OCI-M2 (cell line): ENCODE data around the gene ACVR1C.
"Not testable (repeated sequence)": the region's sequence is repeated elsewhere in the genome, so short reads cannot be mapped to it uniquely, and the experiment has no call there.

Source experiments
- DNase-seq: peaks from one replicate; lab custom pipeline; 2025; ENCODE audit not compliant: unreplicated experiment; lab: John Stamatoyannopoulos, UW

The ACVR1C gene

DNA sequence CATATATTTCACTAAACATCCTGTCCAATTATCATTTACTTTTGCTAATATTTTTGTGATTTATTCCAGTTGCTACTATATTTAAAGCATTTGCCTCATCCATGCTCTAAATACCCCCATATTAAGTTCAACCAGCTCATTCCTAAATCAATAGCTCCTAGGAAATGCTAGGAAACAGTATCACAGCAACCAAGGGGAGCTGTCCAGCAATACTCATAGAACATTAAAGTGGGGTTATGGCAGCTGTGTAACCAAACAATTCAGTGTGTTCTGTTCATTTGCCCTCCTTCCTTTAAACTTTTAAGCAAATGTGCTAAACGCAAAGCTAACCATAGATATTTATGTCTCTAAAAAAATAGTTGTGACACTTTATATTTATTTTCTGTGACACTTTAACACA is 41.1 kb downstream of the ACVR1C start:
- no peak for DNase-seq

DNA sequence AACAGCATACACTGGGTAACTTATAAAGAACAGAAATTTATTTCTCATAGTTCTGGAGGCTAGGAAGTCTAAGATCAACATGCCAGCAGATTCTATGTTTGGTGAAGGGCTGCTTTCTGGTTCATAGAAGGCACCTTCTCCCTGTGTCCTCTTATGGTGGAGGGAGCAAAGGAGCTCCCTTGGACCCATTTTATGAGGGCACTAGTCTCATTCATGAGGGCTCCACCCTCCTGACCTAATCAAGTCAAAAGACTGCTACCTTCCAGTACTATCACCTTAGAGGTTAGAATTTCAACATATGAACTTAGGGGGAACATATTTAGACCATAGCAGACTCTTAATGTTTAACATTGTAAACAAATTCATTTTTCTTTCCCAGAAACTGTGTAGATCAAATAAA is 54.5 kb downstream of the ACVR1C start:
- no peak for DNase-seq

DNA sequence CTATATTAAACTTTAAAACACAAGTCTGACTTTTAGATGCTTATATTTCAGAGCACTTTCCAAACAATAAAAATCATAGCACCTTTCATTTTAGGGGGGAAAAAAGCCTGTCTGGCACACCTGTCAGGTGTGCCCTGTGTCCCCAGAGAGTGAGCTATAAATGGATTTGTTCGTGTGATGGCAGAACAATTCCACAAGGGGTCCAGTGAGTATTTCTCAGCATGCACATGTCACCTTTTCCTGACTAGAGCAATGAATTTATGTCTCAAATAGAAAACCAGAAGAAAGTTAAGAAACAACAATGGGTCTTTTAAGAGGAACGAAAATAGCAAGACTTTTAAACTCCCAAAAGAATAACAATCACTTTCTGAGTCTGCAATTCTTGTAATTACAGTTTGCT is 55.9 kb downstream of the ACVR1C start:
- DNase-seq, result no peak

DNA sequence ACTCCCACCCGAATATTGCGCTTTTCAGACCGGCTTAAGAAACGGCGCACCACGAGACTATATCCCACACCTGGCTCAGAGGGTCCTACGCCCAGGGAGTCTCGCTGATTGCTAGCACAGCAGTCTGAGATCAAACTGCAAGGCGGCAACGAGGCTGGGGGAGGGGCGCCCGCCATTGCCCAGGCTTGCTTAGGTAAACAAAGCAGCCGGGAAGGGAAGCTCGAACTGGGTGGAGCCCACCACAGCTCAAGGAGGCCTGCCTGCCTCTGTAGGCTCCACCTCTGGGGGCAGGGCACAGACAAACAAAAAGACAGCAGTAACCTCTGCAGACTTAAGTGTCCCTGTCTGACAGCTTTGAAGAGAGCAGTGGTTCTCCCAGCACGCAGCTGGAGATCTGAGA is 62.0 kb downstream of the ACVR1C start:
- DNase-seq, result not testable (repeated sequence)

DNA sequence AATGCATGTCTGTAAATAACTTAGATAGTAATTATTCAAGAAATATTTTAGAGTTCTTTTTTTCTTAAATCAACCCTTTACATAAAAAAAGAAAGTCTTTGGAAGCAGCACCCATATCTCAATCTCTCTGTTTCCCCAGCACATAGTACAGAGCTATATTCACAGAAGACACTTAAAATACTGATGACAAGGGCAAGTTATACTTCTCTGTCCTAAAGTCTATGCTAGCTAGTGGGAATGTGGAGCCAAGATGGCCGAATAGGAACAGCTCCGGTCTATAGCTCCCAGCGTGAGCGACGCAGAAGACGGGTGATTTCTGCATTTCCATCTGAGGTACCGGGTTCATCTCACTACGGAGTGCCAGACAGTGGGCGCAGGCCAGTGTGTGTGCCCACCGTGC is 62.6 kb downstream of the ACVR1C start:
- not testable (repeated sequence) for DNase-seq

DNA sequence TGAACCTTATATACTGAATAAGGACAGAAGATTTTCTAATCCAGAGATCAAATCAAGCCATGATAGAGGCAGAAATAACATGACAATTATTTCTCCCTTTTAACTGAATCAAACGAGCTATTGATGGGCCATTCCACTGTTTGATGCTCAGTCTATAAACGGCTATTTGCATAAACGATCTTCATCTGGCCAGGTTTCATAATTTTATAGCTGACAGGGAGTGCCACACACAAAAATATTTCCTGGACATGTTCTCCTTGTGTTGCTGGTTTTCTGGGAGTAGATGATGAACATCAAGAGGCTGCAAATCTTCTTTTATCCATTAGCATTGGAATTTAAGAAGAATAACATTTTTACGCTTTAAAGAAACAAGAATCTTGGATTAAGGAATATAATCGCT is 63.1 kb downstream of the ACVR1C start:
- no peak for DNase-seq

DNA sequence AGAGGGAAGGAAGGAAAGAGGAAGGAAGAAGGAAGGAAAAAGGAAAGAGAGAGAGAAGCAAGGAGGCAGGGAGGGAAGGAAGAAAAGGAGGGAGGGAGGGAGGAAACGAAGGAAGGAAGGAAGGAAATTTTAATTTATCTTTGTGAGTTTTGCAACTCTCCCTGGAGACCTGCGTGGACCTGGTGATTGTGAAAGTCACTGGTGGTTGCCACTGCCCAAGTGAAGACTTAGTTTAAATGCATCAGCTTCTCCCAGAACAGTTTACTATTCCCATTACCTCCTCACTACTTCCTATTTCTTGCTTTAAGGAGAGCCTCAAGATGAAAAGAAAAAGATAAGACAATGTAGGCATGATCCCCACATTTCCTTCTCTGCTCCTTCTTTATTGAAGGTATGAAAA is 68.8 kb downstream of the ACVR1C start:
- DNase-seq, result no peak

DNA sequence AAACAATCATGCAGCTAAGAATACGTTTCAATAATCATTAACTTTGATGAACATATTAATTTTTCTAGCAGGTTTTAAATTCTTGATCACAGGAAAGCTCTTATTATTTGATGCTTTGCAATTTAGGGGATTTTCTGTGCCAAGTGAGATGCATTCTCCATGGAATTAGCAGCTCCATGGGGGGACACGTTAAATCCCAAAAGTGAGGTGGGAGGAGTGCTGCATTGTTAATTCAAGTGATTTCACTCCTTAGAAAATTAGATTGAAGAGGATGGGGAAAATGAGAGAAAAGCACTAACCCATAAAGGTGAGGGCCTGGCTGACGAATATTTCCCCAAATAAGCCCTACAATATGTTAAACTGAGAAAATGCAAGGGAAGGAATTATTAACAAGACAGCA is 69.2 kb downstream of the ACVR1C start:
- DNase-seq, result no peak

DNA sequence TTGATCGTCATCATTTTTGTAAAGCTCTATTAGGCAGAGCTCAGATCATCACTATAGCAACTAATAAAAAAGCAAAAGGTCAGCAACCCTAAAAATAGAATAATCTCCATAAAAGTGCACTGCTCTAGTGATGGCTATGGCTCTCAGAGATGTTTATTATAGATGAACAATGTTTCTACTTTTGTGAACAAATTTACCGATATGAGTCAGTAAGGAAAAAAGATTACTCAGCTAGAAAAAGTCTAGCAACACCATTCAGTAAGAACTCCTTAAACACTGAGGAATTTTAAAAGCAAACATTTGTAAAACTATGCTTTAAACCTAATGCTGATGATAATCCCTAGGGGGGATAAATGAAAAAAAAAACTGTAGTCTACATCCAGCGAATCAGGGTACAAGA is 69.6 kb downstream of the ACVR1C start:
- DNase-seq, result no peak

DNA sequence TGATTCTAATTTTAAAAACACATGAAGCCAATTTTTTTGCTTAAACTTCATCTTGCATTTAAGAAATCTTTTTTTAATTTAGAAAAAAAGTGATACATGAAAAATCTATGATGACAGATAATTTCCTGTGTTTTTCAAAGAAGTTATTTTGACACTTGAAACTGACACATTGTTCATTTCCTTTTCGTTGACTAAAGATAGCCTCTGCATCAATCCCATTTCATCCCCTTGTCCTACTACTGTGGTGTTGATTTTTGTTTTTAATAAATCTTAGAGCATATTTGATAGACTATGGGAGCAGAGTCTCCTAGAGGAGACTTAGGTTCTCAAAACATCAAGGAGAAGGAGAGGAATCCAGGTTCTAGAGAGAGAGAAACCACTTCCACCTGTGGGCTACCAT is 70.9 kb downstream of the ACVR1C start:
- no peak for DNase-seq

DNA sequence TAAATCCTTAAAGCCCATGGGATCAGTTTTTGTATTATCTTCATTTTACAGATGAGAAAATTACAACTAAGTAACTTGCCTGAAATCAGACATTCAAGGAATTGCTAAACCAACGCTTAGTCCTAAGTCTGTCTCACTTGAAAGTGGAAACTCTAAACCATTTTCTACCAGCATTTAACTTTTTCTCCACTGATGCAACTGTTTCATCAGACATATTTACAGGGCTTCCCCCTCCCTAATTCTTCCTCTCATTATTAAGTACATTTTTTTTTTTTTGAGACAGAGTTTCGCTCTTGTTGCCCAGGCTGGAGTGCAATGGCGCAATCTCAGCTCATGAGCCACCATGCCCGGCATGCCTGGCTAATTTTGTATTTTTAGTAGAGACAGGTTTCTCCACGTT is 88.6 kb downstream of the ACVR1C start:
- DNase-seq, result no peak

DNA sequence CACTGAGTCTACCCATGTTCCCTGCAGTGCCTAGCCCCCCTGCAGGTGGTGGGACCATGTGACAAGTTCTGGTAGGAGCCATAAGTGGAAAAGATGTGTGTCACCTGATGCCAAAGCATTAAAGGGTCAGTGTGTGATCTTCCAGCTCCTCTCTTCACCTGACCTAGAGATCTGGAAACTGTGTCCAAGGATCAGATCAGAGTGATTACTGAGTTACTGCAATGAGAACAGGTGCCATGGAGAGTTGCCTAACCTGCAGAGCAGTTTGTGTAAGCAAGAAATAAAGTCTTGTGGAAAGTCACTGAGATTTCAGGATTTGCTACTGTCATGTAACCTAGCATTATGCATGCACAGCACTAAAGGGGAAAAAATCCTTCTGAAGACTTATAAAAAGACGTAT is 90.6 kb downstream of the ACVR1C start:
- DNase-seq, result no peak

DNA sequence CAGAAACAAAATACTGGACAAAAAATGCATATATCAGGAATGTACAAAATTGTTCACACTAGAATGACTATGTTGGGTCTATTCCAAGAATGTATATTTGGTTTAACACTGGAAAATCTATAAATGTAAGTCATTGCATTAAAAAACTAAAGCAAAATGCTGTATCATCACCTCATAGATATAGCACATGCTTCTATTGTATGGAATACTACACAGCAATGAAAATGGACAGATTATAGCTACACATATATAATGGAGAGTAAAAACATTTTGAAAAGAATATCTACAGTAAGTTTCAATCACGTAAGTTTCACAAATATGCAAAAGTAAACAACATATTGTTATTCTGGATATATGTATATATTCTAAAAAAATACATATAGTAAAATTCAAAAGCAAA is 91.8 kb downstream of the ACVR1C start:
- no peak for DNase-seq

DNA sequence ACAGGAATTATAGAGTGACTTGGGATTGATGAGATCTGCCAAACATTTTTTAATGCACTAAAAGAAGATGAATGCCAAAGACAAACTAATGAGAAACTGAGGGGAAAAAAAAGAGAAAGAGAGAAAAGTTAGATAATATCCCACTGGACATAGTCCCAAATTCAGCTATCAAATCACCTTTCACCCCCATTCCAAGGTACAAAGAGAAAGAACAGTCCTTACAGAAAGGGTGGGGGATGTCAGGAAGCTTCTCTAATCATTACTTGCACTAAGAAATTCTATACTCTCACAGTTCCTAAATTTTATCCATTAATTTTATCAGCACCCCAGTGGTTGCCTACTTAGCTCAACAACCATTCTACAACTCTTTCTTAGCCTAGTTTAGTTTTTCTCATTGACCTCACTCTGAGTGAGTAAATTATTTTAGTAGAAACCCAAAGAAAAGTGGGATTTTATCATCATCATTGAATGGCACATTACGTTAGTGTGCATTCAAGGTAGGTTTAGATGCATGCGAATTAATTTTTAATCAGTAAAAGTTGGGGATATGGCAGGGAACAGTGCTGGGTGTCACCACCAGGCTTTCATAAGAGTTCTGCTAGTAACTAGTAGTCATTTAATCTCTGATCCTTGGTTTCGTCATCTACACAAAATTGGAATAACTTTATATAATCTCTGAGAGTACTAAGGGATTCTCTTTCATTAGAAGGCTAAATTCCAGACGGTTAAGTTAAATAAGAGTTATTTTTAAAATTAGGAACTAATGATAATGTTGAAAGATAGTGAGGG is 99.5 kb downstream of the ACVR1C start:
- DNase-seq, result no peak

DNA sequence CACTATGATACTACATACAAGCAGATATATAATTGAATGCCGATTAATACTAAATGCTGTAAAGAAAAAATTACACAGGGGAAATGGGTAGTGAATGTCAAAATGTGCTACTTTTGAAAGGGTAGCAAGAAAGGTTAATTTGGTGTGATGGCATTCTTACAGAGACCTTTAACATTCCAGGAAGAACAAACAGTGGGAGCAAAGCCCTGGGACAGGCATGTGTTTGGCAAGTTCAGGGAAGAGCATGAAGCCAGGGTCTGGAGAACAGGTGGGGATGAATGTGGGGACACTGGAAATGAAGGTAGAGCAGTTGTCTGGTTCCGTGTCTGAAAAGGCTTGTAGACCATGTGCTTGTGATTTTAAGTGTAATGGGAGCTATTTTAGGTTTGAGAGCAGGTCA is 102.6 kb downstream of the ACVR1C start:
- no peak for DNase-seq

DNA sequence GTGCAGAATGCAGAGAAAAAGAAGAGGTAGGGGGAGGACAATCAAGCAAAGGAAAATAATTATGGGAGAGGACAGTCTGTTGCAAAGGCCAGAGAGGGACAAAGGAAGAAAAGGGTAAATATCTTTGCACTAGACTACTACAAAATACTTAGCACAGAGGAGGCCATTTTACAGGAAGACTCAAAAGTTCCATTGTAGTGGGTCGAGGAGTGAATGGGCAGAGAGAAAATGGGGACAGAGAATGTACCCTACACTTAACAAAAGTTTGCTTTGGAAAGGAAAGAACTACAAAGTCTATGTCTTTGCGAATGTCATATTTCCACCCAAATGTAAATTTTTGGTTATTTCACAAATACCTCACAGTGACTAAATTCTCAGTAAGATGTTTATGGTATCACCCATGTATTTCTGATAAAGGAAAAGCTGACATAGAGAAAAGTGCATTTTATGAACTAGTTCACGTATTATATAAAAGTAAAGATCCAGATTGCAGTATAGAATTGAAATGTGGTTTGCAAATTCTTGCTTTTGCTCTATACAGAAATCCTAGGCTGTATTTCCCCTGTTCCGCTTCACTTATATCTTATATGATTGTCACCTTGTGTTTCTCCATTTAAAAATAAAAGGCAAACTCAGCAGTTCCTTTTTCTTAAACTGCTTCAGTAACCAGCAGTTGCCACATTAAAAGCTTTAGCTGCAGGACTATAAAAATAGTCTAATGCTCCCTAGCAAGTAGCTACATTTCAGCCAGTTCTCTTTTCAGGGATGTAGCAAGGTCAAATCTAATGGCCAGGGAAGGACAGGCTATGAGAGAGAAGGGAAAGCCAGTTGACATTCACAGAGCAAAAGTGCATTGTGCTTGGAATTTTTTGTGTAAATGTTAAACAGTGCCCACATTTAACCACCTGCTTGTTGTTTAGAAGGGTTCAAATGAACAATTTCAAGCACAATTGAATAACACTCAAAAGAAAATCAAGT is 105.1 kb downstream of the ACVR1C start:
- no peak for DNase-seq

DNA sequence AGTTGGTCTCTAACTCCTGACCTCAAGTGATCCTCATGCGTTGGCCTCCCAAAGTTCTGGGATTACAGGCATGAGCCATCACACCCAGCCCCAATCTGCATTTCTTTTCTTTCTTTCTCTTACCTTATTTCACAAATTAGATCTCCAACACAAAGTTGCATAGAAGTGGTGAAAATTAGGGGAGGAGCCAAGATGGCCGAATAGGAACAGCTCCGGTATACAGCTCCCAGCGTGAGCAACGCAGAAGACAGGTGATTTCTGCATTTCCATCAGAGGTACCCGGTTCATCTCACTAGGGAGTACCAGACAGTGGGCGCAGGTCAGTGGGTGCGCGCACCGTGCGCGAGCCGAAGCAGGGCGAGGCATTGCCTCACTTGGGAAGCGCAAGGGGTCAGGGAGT is 113.7 kb downstream of the ACVR1C start:
- DNase-seq, result not testable (repeated sequence)

DNA sequence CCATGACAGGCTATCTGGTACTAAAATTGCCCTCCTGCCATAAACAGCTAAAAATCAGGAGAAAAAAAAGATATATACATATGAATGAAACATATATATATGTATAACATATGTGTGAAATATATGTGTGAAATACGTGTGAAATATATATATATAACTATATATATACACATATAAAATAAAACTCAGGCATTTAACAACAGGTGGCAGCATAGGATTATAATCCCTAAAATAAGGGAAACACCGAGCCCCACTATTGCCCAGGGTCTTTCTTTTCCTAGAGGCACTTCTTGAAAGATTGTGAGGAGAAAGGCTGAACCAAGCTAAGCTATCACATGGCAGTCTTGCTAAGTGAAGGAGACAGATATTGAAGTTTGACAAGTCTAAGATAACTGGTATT is 118.9 kb downstream of the ACVR1C start:
- no peak for DNase-seq

DNA sequence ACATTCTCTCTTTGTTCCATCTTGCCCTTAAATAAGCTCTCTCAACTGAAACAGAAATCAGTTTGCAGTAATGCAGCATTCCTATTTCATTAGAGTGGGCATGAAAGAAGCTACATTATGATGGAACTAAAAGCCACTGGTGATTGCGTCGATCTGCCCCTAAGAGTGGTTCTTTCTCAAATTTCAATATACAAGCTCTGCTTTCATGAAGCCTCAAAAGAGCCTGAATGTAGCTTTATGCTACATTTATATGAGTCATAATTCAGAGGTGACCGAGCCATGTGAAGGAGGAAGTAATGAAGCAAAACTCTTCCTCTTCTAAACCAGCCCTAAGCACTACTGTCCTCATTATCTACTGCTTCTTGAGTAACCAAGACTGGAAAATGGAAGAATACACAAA is 120.0 kb downstream of the ACVR1C start:
- DNase-seq, result no peak

DNA sequence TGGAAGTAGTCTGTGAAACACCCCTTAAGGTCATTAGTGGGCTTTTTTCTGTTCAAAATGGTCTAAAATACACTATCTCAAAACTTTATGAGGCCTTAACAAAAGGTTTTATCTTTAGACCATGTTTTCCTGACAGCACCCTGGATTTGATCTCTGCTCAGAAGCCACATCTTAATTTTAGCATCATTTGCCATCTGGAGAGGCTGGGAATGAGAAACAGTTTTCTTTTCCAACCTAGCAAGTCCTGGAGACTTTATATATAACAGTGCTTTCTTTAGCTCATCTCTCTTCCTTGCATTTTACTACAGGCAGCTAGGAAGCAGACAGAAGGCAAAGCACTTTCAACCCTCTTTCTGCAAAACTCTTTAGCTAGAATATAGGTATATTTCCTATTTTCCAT is 122.1 kb downstream of the ACVR1C start:
- DNase-seq, result no peak

DNA sequence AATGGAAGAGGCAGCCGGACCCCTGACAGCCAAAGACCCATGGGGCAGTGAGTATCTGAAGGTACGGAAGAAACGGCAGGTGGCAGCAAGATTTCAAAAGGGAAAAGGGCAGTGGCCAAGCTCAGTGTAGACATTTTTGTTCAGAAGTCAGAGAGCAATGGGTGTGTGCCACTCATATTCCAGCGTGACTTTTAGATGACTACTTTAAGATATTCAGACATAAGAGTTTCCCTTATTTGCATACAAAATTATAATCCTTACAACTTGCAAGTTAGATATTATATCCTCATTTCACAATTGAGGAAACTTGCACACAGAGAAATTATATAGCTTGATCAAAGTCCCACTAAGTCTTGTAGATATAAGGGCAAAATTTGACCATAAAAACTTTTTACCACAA is 124.0 kb downstream of the ACVR1C start:
- DNase-seq, result no peak

DNA sequence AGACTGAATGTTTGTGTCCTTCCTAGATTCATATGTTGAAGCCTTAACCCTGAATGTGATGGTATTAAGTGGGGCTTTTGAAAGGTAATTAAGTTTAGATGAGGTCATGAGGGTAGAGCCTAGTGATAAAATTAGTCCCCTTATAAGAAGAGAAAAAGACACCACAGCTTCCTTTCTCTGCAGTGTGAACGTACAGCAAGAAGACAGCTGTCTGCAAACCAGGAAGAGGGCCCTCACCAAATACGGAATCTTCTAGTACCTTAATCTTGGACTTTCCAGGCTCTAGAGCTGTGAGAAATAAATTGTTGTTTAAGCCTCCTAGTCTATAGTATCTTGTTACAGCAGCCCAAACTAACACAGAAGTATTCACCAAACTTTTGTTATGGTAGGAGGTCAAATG is 127.6 kb downstream of the ACVR1C start:
- DNase-seq, result no peak
